HG03159 (cell line): ENCODE results near the gene AKR1C1.
"Not testable (repeated sequence)": the region's sequence is repeated elsewhere in the genome, so short reads cannot be mapped to it uniquely, and the experiment has no call there.

Experiments
- ATAC-seq: cut with Tn5 transposase; IDR thresholded peaks from one replicate; pipeline ENCODE4 v1.9.1; 2021; ENCODE audit warnings: mild to moderate bottlenecking, moderate library complexity; ENCODE audit not compliant: unreplicated experiment

The AKR1C1 gene

GRCh38 chr10:4962876-4963814 lies at the start of gene AKR1C1:
AKR1C1 (plus strand) TSS chr10:4963415; CDS start chr10:4963445, 30 bp downstream.
- not testable (repeated sequence) for ATAC-seq

GRCh38 chr10:4914213-4914850 lies 48.9 kb upstream of the AKR1C1 start:
- ATAC-seq = no peak

GRCh38 chr10:4916086-4916716 lies 47.0 kb upstream of the AKR1C1 start:
- ATAC-seq = no peak

- ATAC-seq = no peak
Observed at GRCh38 chr10:4918236-4918635, 45.0 kb upstream of the AKR1C1 start.

GRCh38 chr10:4924482-4924881 lies 38.7 kb upstream of the AKR1C1 start:
- ATAC-seq = not testable (repeated sequence)

GRCh38 chr10:4926400-4926799 lies 36.8 kb upstream of the AKR1C1 start:
- no peak for ATAC-seq

- no peak for ATAC-seq
Observed at GRCh38 chr10:4931587-4931986, 31.6 kb upstream of the AKR1C1 start.

GRCh38 chr10:4934391-4934987 lies 28.7 kb upstream of the AKR1C1 start:
- ATAC-seq = no peak

- no peak for ATAC-seq
Observed at GRCh38 chr10:4937346-4937745, 25.9 kb upstream of the AKR1C1 start.

GRCh38 chr10:4939224-4940072 lies 23.8 kb upstream of the AKR1C1 start:
- no peak for ATAC-seq

- ATAC-seq = not testable (repeated sequence)
Observed at GRCh38 chr10:4940073-4940428, 23.2 kb upstream of the AKR1C1 start.

- ATAC-seq = not testable (repeated sequence)
Observed at GRCh38 chr10:4940909-4941308, 22.3 kb upstream of the AKR1C1 start.

GRCh38 chr10:4941540-4942330 lies 21.5 kb upstream of the AKR1C1 start:
- no peak for ATAC-seq

- not testable (repeated sequence) for ATAC-seq
Observed at GRCh38 chr10:4942931-4943330, 20.3 kb upstream of the AKR1C1 start.

- ATAC-seq = not testable (repeated sequence)
Observed at GRCh38 chr10:4943416-4943815, 19.8 kb upstream of the AKR1C1 start.

- ATAC-seq = no peak
Observed at GRCh38 chr10:4943821-4944220, 19.4 kb upstream of the AKR1C1 start.

- ATAC-seq = no peak
Observed at GRCh38 chr10:4944841-4945240, 18.4 kb upstream of the AKR1C1 start.

GRCh38 chr10:4945766-4946717 lies 17.2 kb upstream of the AKR1C1 start:
- no peak for ATAC-seq
